SK-N-MC (cell line): Measurements from ENCODE around the gene COL4A1.

Experiments used
- FOXP2 ChIP-seq: optimal IDR thresholded peaks from 2 replicates; pipeline ENCODE3; 2011; ENCODE audit warnings: mild to moderate bottlenecking, moderate library complexity; ENCODE audit not compliant: insufficient read depth; ENCODE audit errors: extremely low read length, control extremely low read depth
- POLR2AphosphoS5 ChIP-seq: IDR thresholded peaks from 2 replicates; pipeline ENCODE4 v1.6.1; 2012; ENCODE audit warnings: mild to moderate bottlenecking, low read depth, low read length, borderline replicate concordance

DNA sequence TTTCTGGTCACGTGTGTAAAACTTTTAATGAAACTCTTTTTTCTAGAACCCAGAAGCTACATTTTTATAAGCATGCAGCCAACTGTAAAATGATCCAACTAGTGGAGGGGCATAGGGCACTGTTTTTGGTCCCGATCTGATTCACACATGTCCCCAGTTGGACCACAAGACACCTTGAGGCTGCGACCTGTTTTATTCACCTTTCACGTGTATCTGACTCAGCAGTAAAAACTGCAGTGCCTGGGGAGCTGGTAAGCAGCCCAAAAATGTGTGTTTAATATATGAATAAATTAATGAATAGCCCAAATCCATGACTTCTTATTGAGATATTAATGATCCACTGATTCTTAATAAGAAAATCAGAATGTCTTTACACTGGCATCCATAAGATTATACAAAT lies 140.4 kb downstream of the COL4A1 start:
- TF ChIP-seq POLR2AphosphoS5 (no peak), FOXP2 (no peak)
